Upper lobe of right lung (tissue), 1 donor: Measurements from ENCODE around the gene FGD5. TPM values are rescaled to one million over a fixed set of nuclear protein-coding genes. Genes with fewer than 3 reads are reported as not detected.

Experiments
- ATAC-seq: fragments of 200-7000 bp; cut with Tn5 transposase; one replicate; pipeline ENCODE4 v1.9.1; 2020; ENCODE audit warnings: mild to moderate bottlenecking, moderate library complexity
- DNase-seq: peaks from one replicate; pipeline ENCODE4 v3.0.0-alpha.2; 2020
- H3K27ac ChIP-seq: fragments of 200-600 bp; one replicate; pipeline ENCODE4 v1.8.0; 2022
- H3K27me3 ChIP-seq: fragments of 200-600 bp; one replicate; pipeline ENCODE4 v1.8.0; 2022; ENCODE audit warnings: mild to moderate bottlenecking
- H3K36me3 ChIP-seq: fragments of 200-600 bp; one replicate; pipeline ENCODE4 v1.8.0; 2022
- H3K4me1 ChIP-seq: fragments of 200-600 bp; one replicate; pipeline ENCODE4 v1.8.0; 2022
- H3K4me3 ChIP-seq: fragments of 200-600 bp; one replicate; pipeline ENCODE4 v1.8.0; 2022; ENCODE audit warnings: mild to moderate bottlenecking
- H3K9me3 ChIP-seq: fragments of 200-600 bp; one replicate; pipeline ENCODE4 v1.8.0; 2022
- CTCF ChIP-seq: fragments of 200-600 bp; IDR thresholded peaks from one replicate; pipeline ENCODE4 v1.8.0; 2022; ENCODE audit warnings: antibody characterized with exemption
- intact Hi-C: fragments of 100-400 bp; cut with DNase I; formaldehyde crosslinking; loops from one replicate; pipeline ENCODE4 v1.11.0; 2022
- total RNA-seq: library from RNA; stranded (reverse); fragmentation: NEBNext Ultra II Directional; extraction: Animal tissue kit (Norgen Biotek cat#: 25700); gene quantifications from one replicate; pipeline ENCODE4 v1.2.1, GENCODE V29; 2021
- donor health status: DM: no; HTN: yes; CAD: no; lungs with severe emphysema.

The FGD5 gene
- total RNA-seq, 1 donor from 2014 or later, result 84.2 TPM

- H3K36me3 ChIP-seq, result no peaks in the 10 kb centered on the region
- no peaks in the 10 kb centered on the region for H3K9me3 ChIP-seq
- intact Hi-C loops, result no loop called here
- ATAC-seq (no peak), DNase-seq (no peak)
- TF ChIP-seq CTCF, result no peak
- no peak overlapping the region for H3K4me3 ChIP-seq
- H3K4me1 ChIP-seq, result peaks cover 13% of the 10 kb centered on the region
- no peak overlapping the region for H3K27ac ChIP-seq
- H3K27me3 ChIP-seq, result no peaks in the 10 kb centered on the region
Measured at GRCh38 chr3:14824646-14825045, 5.9 kb downstream of the FGD5 start.

DNA sequence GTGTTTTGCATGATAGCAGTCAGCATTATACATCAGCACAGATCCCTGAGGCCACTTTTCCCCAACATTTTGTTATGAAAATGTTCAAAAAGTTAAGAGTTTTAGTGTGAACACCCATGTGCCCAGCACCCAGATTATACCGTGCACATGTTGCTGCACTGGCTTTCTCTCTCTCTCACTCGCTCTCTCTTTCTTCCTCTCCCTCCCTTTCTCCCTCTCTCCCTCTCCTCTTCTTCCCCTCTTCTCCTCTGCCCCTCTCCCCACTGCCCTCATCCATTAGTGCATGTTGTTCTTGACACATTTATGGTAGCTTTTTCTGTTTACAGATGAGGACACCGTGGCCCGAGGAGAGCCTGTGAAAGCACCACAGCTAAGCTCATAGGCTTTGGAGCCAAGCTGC, 7.3 kb downstream of the FGD5 start:
- peaks cover 21% of the 10 kb centered on the region for H3K4me1 ChIP-seq
- DNase-seq, result no peak
- intact Hi-C loops, result no loop called here
- H3K27me3 ChIP-seq, result no peaks in the 10 kb centered on the region
- no peak for ATAC-seq
- no peak for TF ChIP-seq CTCF
- H3K27ac ChIP-seq, result no peak overlapping the region
- no peaks in the 10 kb centered on the region for H3K36me3 ChIP-seq
- H3K9me3 ChIP-seq, result no peaks in the 10 kb centered on the region
- H3K4me3 ChIP-seq, result no peak overlapping the region

- no peak overlapping the region for H3K27ac ChIP-seq
- DNase-seq, result no peak
- no peak for ATAC-seq
Measured at GRCh38 chr3:14827776-14828175, 9.0 kb downstream of the FGD5 start.

DNA sequence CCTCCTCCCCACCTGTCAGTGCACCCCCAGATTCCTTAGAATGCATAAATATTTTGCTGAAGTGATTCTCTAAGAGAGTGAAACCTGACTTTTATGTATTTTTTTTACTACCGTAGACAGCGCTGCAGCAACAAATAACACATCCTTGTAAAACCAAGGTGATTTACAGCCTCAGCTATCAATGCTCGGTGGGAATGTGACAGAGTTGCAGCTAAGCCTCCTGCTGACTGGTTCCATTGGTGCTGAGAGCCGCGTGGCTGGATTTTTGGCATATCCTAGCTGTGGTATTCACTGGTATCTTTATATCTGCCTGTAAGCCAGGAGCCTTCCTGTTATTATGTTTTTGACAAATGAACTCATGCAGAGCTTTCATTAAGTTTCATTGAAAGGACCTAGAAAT, 11.0 kb downstream of the FGD5 start:
- Histone ChIP-seq H3K9me3 (no peaks in the 10 kb centered on the region), H3K4me1 (peaks cover 17% of the 10 kb centered on the region), H3K36me3 (no peaks in the 10 kb centered on the region), H3K27me3 (no peaks in the 10 kb centered on the region), H3K4me3 (no peak overlapping the region), H3K27ac (no peak overlapping the region)
- ATAC-seq (no peak), DNase-seq (no peak)
- TF ChIP-seq CTCF, result no peak
- intact Hi-C loops, result no loop called here

More at GRCh38 chr3:14827776-14828175, 9.0 kb downstream of the FGD5 start:
- intact Hi-C loops, result no loop called here
- Histone ChIP-seq H3K36me3 (no peaks in the 10 kb centered on the region), H3K9me3 (no peaks in the 10 kb centered on the region), H3K4me1 (peaks cover 24% of the 10 kb centered on the region), H3K4me3 (no peak overlapping the region), H3K27me3 (no peaks in the 10 kb centered on the region)
- TF ChIP-seq CTCF, result no peak

DNA sequence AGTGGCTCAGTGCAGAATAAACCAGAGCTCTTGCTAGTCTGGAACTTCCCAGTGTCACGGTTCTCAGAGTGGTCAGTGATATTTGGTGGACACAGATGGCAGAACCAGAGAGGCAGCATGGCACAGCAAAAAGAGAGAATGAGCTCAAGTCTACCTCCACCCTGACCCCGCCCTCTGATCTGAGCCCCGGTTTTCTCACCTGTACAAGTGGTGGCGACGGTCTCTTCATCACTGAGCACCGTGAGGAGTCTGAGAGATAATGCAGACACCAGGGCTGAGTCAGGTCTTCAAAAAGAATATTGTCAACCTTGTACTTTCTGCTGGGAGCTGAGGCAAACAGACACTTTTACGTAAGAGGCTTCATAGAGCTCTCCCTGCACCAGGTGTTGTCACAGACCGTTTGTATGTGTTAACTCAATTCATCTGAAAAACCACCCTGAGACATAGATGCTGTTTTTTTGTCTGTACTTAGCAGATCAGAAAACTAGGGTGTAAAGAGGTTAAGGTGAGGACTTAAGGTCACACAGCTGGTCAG, 13.2 kb downstream of the FGD5 start:
- peaks cover 34% of the 10 kb centered on the region for H3K4me1 ChIP-seq
- no peak for TF ChIP-seq CTCF
- no peaks in the 10 kb centered on the region for H3K27me3 ChIP-seq
- H3K36me3 ChIP-seq, result no peaks in the 10 kb centered on the region
- H3K4me3 ChIP-seq, result no peak overlapping the region
- no peak for ATAC-seq
- no peak overlapping the region for H3K27ac ChIP-seq
- intact Hi-C loops, result no loop called here
- no peak for DNase-seq
- no peaks in the 10 kb centered on the region for H3K9me3 ChIP-seq
